ENCODE measurements around the gene EFR3B.
A peak's percentile ranks its signal among the peaks of the same experiment; 100 is the strongest.

Gene EFR3B

DNA sequence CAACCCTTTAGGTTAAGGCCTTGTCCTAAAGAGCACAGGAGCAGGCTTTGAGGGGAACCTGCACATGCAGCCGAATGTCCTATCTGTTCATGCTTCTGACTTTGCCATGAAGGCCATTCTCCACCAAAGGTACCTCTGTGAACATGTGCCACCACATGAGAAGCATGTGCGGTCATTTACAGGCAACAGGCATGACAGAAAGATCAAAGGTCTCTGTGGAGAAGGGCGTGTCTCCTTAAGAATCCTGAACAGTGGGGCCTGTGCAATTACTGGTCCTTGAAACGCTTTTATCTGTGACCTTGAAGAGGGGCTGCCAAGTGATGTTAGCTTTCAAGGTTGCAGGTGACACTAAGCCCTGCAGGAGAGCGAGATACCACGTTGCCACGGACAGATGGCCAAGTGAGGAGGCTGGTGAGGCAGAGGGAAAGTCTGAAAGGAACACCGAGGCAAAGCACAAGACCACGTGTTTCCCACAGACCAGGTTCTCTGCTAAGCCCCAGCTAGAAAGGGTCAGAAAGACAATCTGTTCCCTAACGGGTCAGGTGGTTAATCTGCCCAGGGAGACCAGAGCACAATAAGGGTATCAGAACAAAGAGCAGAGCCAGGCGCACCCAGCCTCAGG is 146.0 kb downstream of the EFR3B start:
- Histone ChIP-seq H3K4me2 (ENCODE audit: low read length) (no peak overlapping the region), H4K5ac (ENCODE audit: low read length) (no peak overlapping the region), H3K4me1 (ENCODE audit: control insufficient read depth, low read depth, low read length) (peaks cover 2% of the 10 kb centered on the region), H2BK15ac (replicated peaks; ENCODE audit: low read depth) (no peak overlapping the region), H3K56ac (ENCODE audit: low read length) (no peak overlapping the region), H2AK5ac (ENCODE audit: low read length) (no peak overlapping the region), H3K4me3 (ENCODE audit: low read length) (no peak overlapping the region), H4K8ac (ENCODE audit: low read depth, low read length) (no peak overlapping the region), H3K27ac (ENCODE audit: low read depth, low read length) (no peak overlapping the region), H2BK5ac (ENCODE audit: low read length) (no peak overlapping the region), H3K18ac (ENCODE audit: low read length) (no peak overlapping the region), H3K9ac (ENCODE audit: low read length) (no peak overlapping the region), H3K23ac (ENCODE audit: low read length) (no peak overlapping the region), H3K79me1 (ENCODE audit: low read length) (no peaks in the 10 kb centered on the region), H3K36me3 (ENCODE audit: control insufficient read depth, insufficient read depth, low read length) (no peaks in the 10 kb centered on the region), H3K79me2 (ENCODE audit: control insufficient read depth, insufficient read depth, low read length) (no peaks in the 10 kb centered on the region), H3K4ac (ENCODE audit: low read depth, low read length) (no peak overlapping the region), H2BK120ac (ENCODE audit: low read depth, low read length) (no peak overlapping the region), H3K27me3 (ENCODE audit: insufficient read depth, low read length, poor library complexity) (no peaks in the 10 kb centered on the region)
- no peak for DNase-seq
- WGBS (ENCODE audit: extremely low coverage, insufficient coverage, low lambda C conversion rate), result no CpG with 5 or more reads among the region's 11 CpGs

DNA sequence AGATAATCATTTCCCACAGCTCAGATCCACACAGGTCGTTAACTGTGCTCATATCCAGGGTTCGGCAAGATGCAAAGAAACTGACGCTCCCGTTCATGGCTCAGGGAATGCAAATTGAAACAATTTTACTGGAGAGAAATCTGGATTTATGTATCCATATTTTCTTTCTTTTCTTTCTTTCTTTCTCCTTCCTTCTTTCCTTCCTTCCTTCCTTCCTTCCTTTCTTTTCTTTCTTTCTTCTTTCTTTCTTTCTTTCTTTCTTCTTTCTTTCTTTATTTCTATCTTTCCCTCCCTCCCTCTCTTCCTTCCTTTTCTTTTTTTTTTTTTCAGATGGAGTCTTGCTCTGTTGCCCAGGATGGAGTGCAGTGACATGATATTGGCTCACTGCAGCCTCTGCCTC is 146.5 kb downstream of the EFR3B start:
- Histone ChIP-seq H3K79me2 (ENCODE audit: control insufficient read depth, insufficient read depth, low read length) (no peaks in the 10 kb centered on the region), H2BK15ac (replicated peaks; ENCODE audit: low read depth) (no peak overlapping the region), H3K56ac (ENCODE audit: low read length) (no peak overlapping the region), H3K23ac (ENCODE audit: low read length) (no peak overlapping the region), H2BK120ac (ENCODE audit: low read depth, low read length) (no peak overlapping the region), H3K27ac (ENCODE audit: low read depth, low read length) (no peak overlapping the region), H3K4me2 (ENCODE audit: low read length) (no peak overlapping the region), H3K27me3 (ENCODE audit: insufficient read depth, low read length, poor library complexity) (no peaks in the 10 kb centered on the region), H4K8ac (ENCODE audit: low read depth, low read length) (no peak overlapping the region), H2BK5ac (ENCODE audit: low read length) (no peak overlapping the region), H3K36me3 (ENCODE audit: control insufficient read depth, insufficient read depth, low read length) (no peaks in the 10 kb centered on the region), H3K4me1 (ENCODE audit: control insufficient read depth, low read depth, low read length) (peaks cover 2% of the 10 kb centered on the region), H3K9ac (ENCODE audit: low read length) (no peak overlapping the region), H3K79me1 (ENCODE audit: low read length) (no peaks in the 10 kb centered on the region), H2AK5ac (ENCODE audit: low read length) (no peak overlapping the region), H3K18ac (ENCODE audit: low read length) (no peak overlapping the region), H3K4me3 (ENCODE audit: low read length) (no peak overlapping the region), H4K5ac (ENCODE audit: low read length) (no peak overlapping the region), H3K4ac (ENCODE audit: low read depth, low read length) (no peak overlapping the region)
- no peak for DNase-seq
- no CpG with 5 or more reads among the region's 4 CpGs for WGBS (ENCODE audit: extremely low coverage, insufficient coverage, low lambda C conversion rate)

DNA sequence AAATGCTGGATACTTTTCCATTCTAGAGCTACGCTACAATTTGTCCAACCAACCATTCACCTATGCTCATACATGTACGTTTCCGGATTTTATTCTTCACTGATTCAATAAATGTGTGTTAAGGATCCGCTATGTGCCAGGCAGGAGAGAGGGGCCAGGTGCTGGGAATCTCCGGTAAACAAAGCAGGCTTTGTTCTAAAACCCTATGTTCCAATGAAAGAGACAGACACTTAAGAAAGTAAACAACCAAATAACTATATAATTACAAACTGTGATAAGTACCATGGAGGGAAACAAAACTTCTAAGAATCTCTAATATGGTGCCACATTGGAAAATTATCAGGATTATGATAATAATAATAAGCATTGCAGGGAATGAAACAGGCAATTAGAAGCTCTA is 148.7 kb downstream of the EFR3B start:
- Histone ChIP-seq H4K8ac (ENCODE audit: low read depth, low read length) (no peak overlapping the region), H3K27ac (ENCODE audit: low read depth, low read length) (no peak overlapping the region), H3K4me1 (ENCODE audit: control insufficient read depth, low read depth, low read length) (peaks cover 2% of the 10 kb centered on the region), H2BK5ac (ENCODE audit: low read length) (no peak overlapping the region), H3K4ac (ENCODE audit: low read depth, low read length) (no peak overlapping the region), H3K79me1 (ENCODE audit: low read length) (no peaks in the 10 kb centered on the region), H2BK15ac (replicated peaks; ENCODE audit: low read depth) (no peak overlapping the region), H2AK5ac (ENCODE audit: low read length) (no peak overlapping the region), H3K36me3 (ENCODE audit: control insufficient read depth, insufficient read depth, low read length) (no peaks in the 10 kb centered on the region), H3K4me3 (ENCODE audit: low read length) (no peak overlapping the region), H3K23ac (ENCODE audit: low read length) (no peak overlapping the region), H3K9ac (ENCODE audit: low read length) (no peak overlapping the region), H2BK120ac (ENCODE audit: low read depth, low read length) (no peak overlapping the region), H3K79me2 (ENCODE audit: control insufficient read depth, insufficient read depth, low read length) (no peaks in the 10 kb centered on the region), H4K5ac (ENCODE audit: low read length) (no peak overlapping the region), H3K18ac (ENCODE audit: low read length) (no peak overlapping the region), H3K4me2 (ENCODE audit: low read length) (no peak overlapping the region), H3K56ac (ENCODE audit: low read length) (no peak overlapping the region), H3K27me3 (ENCODE audit: insufficient read depth, low read length, poor library complexity) (no peaks in the 10 kb centered on the region)
- DNase-seq, result no peak
- WGBS (ENCODE audit: extremely low coverage, insufficient coverage, low lambda C conversion rate), result no CpG with 5 or more reads among the region's 5 CpGs

DNA sequence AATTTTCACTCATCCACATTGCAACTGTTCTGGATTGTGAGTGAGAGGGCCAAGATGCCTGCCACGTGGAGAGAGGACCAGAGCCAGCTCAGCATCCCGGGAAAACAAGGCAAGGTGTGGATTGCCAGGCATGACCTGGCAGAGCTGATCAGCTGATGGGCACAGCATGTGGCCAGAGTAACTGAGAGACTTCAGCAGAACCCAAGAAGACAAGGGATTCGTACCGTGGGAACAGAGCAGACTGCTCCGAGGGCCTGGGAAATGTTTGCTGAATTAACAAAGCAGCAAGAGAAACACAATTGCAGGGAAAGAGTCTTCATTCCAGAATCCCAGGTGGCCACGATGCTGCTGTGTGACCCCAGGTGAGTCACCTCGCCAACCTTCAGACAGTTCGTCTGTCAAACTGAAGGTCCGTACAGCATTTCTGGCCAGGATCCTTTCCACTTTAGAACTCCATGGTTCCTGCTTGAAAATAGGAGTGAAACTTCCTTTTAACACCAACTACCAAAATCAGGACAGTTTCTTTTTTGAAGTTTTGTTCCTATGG is 152.8 kb downstream of the EFR3B start:
- H3K18ac ChIP-seq (ENCODE audit: low read length), result no peak overlapping the region
- H2BK15ac ChIP-seq (replicated peaks; ENCODE audit: low read depth), result no peak overlapping the region
- no peak overlapping the region for H3K23ac ChIP-seq (ENCODE audit: low read length)
- DNase-seq, result peak; percentile 63
- WGBS (ENCODE audit: extremely low coverage, insufficient coverage, low lambda C conversion rate), result no CpG with 5 or more reads among the region's 9 CpGs
- H2AK5ac ChIP-seq (ENCODE audit: low read length), result no peak overlapping the region
- no peak overlapping the region for H3K4me3 ChIP-seq (ENCODE audit: low read length)
- no peak overlapping the region for H3K9ac ChIP-seq (ENCODE audit: low read length)
- no peak overlapping the region for H2BK5ac ChIP-seq (ENCODE audit: low read length)
- no peak overlapping the region for H3K4me2 ChIP-seq (ENCODE audit: low read length)
- no peaks in the 10 kb centered on the region for H3K27me3 ChIP-seq (ENCODE audit: insufficient read depth, low read length, poor library complexity)
- H3K79me2 ChIP-seq (ENCODE audit: control insufficient read depth, insufficient read depth, low read length), result no peaks in the 10 kb centered on the region
- H4K5ac ChIP-seq (ENCODE audit: low read length), result no peak overlapping the region
- H2BK120ac ChIP-seq (ENCODE audit: low read depth, low read length), result no peak overlapping the region
- H4K8ac ChIP-seq (ENCODE audit: low read depth, low read length), result no peak overlapping the region
- H3K27ac ChIP-seq (ENCODE audit: low read depth, low read length), result no peak overlapping the region
- no peak overlapping the region for H3K56ac ChIP-seq (ENCODE audit: low read length)
- H3K4me1 ChIP-seq (ENCODE audit: control insufficient read depth, low read depth, low read length), result peaks cover 2% of the 10 kb centered on the region
- H3K4ac ChIP-seq (ENCODE audit: low read depth, low read length), result no peak overlapping the region
- H3K79me1 ChIP-seq (ENCODE audit: low read length), result no peaks in the 10 kb centered on the region
- H3K36me3 ChIP-seq (ENCODE audit: control insufficient read depth, insufficient read depth, low read length), result no peaks in the 10 kb centered on the region

DNA sequence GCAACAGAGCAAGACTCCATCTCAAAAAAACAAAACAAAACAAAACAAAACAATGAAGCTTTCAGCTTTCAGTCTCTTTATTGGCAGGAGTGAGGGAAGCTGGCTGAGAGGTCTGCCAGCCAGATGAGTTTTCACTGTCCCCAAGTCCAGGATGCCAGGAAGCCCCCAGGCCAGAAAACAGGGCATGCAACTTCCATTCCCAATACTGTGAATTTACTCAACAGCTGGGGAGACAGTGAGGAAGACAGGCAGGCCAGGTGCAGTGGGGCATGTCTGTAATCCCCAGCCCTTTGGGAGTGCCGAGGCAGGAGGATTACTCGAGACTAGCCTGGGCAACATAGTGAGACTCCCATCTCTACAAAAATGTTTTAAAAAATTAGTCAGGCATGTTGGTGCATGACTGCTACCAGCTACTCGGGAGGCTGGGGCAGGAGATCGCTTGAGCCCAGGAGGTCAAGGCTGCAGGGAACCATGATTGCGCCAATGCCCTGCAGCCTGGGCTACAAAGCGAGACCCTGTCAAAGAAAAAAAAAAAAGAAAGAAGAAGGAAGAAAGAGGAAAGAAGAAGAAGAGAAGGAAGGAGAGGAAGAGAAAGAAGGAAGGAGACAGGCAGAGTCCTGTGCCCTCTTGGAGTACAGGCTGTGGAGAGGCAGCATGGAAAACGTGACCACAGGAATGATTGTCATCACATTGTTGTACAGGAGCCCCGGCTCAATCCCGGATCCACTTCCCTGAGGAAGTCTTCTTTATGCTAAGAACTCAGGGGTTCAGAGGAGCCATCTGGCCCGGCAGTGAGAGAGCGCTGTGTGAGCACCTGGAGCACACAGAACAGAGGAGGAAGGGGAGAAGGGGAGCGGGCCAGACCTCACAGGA is 155.7 kb downstream of the EFR3B start:
- H3K4me1 ChIP-seq (ENCODE audit: control insufficient read depth, low read depth, low read length), result no peaks in the 10 kb centered on the region
- H3K9ac ChIP-seq (ENCODE audit: low read length), result no peak overlapping the region
- H4K5ac ChIP-seq (ENCODE audit: low read length), result no peak overlapping the region
- H2BK15ac ChIP-seq (replicated peaks; ENCODE audit: low read depth), result no peak overlapping the region
- H3K4me3 ChIP-seq (ENCODE audit: low read length), result no peak overlapping the region
- H3K27me3 ChIP-seq (ENCODE audit: insufficient read depth, low read length, poor library complexity), result no peaks in the 10 kb centered on the region
- H3K36me3 ChIP-seq (ENCODE audit: control insufficient read depth, insufficient read depth, low read length), result no peaks in the 10 kb centered on the region
- DNase-seq, result no peak
- H3K27ac ChIP-seq (ENCODE audit: low read depth, low read length), result no peak overlapping the region
- WGBS (ENCODE audit: extremely low coverage, insufficient coverage, low lambda C conversion rate), result no CpG with 5 or more reads among the region's 12 CpGs
- no peak overlapping the region for H3K18ac ChIP-seq (ENCODE audit: low read length)
- H3K79me2 ChIP-seq (ENCODE audit: control insufficient read depth, insufficient read depth, low read length), result no peaks in the 10 kb centered on the region
- no peak overlapping the region for H3K23ac ChIP-seq (ENCODE audit: low read length)
- no peak overlapping the region for H3K4me2 ChIP-seq (ENCODE audit: low read length)
- no peak overlapping the region for H2BK120ac ChIP-seq (ENCODE audit: low read depth, low read length)
- H3K56ac ChIP-seq (ENCODE audit: low read length), result no peak overlapping the region
- H3K79me1 ChIP-seq (ENCODE audit: low read length), result no peaks in the 10 kb centered on the region
- no peak overlapping the region for H2AK5ac ChIP-seq (ENCODE audit: low read length)
- H2BK5ac ChIP-seq (ENCODE audit: low read length), result no peak overlapping the region
- H3K4ac ChIP-seq (ENCODE audit: low read depth, low read length), result no peak overlapping the region
- no peak overlapping the region for H4K8ac ChIP-seq (ENCODE audit: low read depth, low read length)

Measured in mesendoderm (in vitro differentiated cells).